K562 (cell line): ENCODE data around the gene OR2L5. TPM values are rescaled to one million over a fixed set of nuclear protein-coding genes. Genes with fewer than 3 reads are reported as not detected.

Source experiments
- ATAC-seq: fragments of 200-7000 bp; cut with Tn5 transposase; 3 replicates; pipeline ENCODE4 v1.9.1; 2020; ENCODE audit warnings: moderate library complexity
- BruUV-seq: library from RNA; stranded (reverse); fragments of 400-500 nt; replicated peaks from 2 replicates; lab custom pipeline; 2021; lab: Mats Ljungman, UMichigan
- CTCF ChIA-PET: fragments of 300-600 bp; formaldehyde crosslinking; extraction: SDS; loops from one replicate; lab custom pipeline; 2021; ENCODE audit warnings: low intra/inter-chr PET ratio; lab: Yijun Ruan, JAX
- POLR2A ChIA-PET: fragments of 300-600, 350-650 bp; sonication (Branson Sonifier 250); formaldehyde crosslinking; extraction: SDS; loops from one replicate; lab custom pipeline; 2021; ENCODE audit warnings: antibody characterized with exemption, inconsistent platforms; lab: Yijun Ruan, JAX
- DNase-seq, 4 experiments: peaks; one replicate each; pipeline versions ENCODE4 v3.0.0 to v3.0.0-alpha.2; 2011 to 2018; ENCODE audit warnings: low spot score in 3 of 4, mixed read lengths in 3 of 4; ENCODE audit errors: extremely low read depth in 1 of 4
- FAIRE-seq: peaks from 2 replicates; lab custom pipeline; 2011; peaks lifted over from hg19 to GRCh38; lab: Jason Lieb, UNC
- H2AFZ ChIP-seq: 2 replicates; pipeline ENCODE4 v1.6.0; 2011; ENCODE audit warnings: low read depth, low read length, control low read depth, inconsistent platforms
- H3K27ac ChIP-seq: fragments of 200-600 bp; 3 replicates; pipeline ENCODE4 v1.8.0; 2011; ENCODE audit warnings: low read depth, mild to moderate bottlenecking, control low read depth, inconsistent platforms, low read length, moderate library complexity, mixed read lengths; ENCODE audit errors: extremely low read depth
- H3K27me3 ChIP-seq, 2 experiments: fragments of 300-600 bp in 1 of 2; 2 replicates in 1 of 2; 3 replicates in 1 of 2; pipeline versions ENCODE4 v1.6.0 to v1.8.0; 2011; ENCODE audit warnings: inconsistent platforms in 2 of 2, low read length in 2 of 2, mild to moderate bottlenecking in 1 of 2, mixed read lengths in 1 of 2, moderate library complexity in 1 of 2; ENCODE audit not compliant: control insufficient read depth in 2 of 2, insufficient read depth in 2 of 2
- H3K36me3 ChIP-seq: fragments of 300-600 bp; 3 replicates; pipeline ENCODE4 v1.8.0; 2011; ENCODE audit warnings: mild to moderate bottlenecking, low read length, inconsistent platforms; ENCODE audit not compliant: control insufficient read depth, insufficient read depth
- H3K4me1 ChIP-seq, 2 experiments: fragments of 200-600 bp in 1 of 2; replicated peaks in 1 of 2; 2 replicates in 1 of 2; 3 replicates in 1 of 2; pipeline versions ENCODE4 v1.5.1 to v1.8.0; 2011; ENCODE audit warnings: inconsistent platforms in 2 of 2, low read length in 2 of 2, mild to moderate bottlenecking in 1 of 2, mixed read lengths in 1 of 2, moderate library complexity in 1 of 2; ENCODE audit not compliant: control insufficient read depth in 2 of 2, insufficient read depth in 2 of 2
- H3K4me2 ChIP-seq: 2 replicates; pipeline ENCODE4 v1.6.1; 2011; ENCODE audit warnings: low read length, control low read depth, inconsistent platforms, mixed read lengths; ENCODE audit not compliant: insufficient read depth
- H3K4me3 ChIP-seq: fragments of 200-600 bp; sonication (generic), shearing (Covaris generic); 2 replicates; pipeline ENCODE4 v1.5.1; 2016; ENCODE audit warnings: control low read depth, inconsistent platforms
- H3K79me2 ChIP-seq: fragments of 200-600 bp; 3 replicates; pipeline ENCODE4 v1.8.0; 2011; ENCODE audit warnings: low read length, inconsistent platforms; ENCODE audit not compliant: control insufficient read depth, insufficient read depth
- H3K9ac ChIP-seq, 2 experiments: 2 replicates each; pipeline versions ENCODE4 v1.6.0 to v1.6.1; 2011; ENCODE audit warnings: low read depth in 2 of 2, low read length in 2 of 2, control low read depth in 1 of 2, inconsistent platforms in 1 of 2, mild to moderate bottlenecking in 1 of 2, mixed read lengths in 1 of 2; ENCODE audit not compliant: insufficient read depth in 1 of 2
- H3K9me1 ChIP-seq: one replicate; pipeline ENCODE4 v1.6.0; 2011; ENCODE audit warnings: inconsistent platforms, mild to moderate bottlenecking, low read length, moderate library complexity; ENCODE audit not compliant: control insufficient read depth, insufficient read depth
- H3K9me3 ChIP-seq: replicated peaks from 2 replicates; pipeline ENCODE4 v1.5.1; 2011; ENCODE audit warnings: low read depth, low read length, inconsistent platforms; ENCODE audit not compliant: control insufficient read depth, insufficient read depth
- H4K20me1 ChIP-seq: replicated peaks from 2 replicates; pipeline ENCODE4 v1.6.1; 2011; ENCODE audit warnings: low read length, inconsistent platforms, mixed read lengths; ENCODE audit not compliant: control insufficient read depth, insufficient read depth
- ERF ChIP-seq: fragments of 450-650 bp; formaldehyde crosslinking; IDR thresholded peaks from 2 replicates; pipeline ENCODE4 v1.4.0; 2020; ENCODE audit warnings: mild to moderate bottlenecking, mixed read lengths
- TRIM28 ChIP-seq: fragments of 450-650 bp; IDR thresholded peaks from 2 replicates; pipeline ENCODE4 v1.6.1; 2017
- WGBS: fragments of 100-300 bp; shearing (Covaris generic); methylation state at CpG from one replicate; pipeline ENCODE4 v1.1.6; 2016; ENCODE audit warnings: low coverage, mixed read lengths; ENCODE audit not compliant: insufficient coverage; ENCODE audit errors: missing lambda C conversion rate; 5-methylcytosine and 5-hydroxymethylcytosine counted together
- in situ Hi-C: fragments of 300-500 bp; cut with MboI; formaldehyde crosslinking; loops from 4 replicates; pipeline ENCODE4 v1.15.0; 2018; ENCODE audit warnings: inconsistent platforms, mixed read lengths
- intact Hi-C: fragments of 100-400 bp; cut with micrococcal nuclease; formaldehyde crosslinking; loops from 2 replicates; pipeline ENCODE4 v1.14.2; 2022
- polyA plus RNA-seq, 8 experiments: library from polyadenylated mRNA; depleted of rRNA in 4 of 8; stranded (reverse) in 5 of 8; unstranded in 3 of 8; fragments of >200 nt; fragmentation: Nextera tagmentation in 2 of 8; fragmentation: Illumina TruSeq in 1 of 8; extraction: Ambion mirVana in 2 of 8; extraction: Trizol in 1 of 8; gene quantifications; 2 replicates each; pipeline versions ENCODE4 v1.2.1 to v1.2.3, GENCODE V29; 2011 to 2014; ENCODE audit warnings: inconsistent platforms in 1 of 8, missing spikeins in 1 of 8
- total RNA-seq, 7 experiments: library from RNA; depleted of rRNA in 6 of 7; stranded (reverse); fragments of >200 nt in 6 of 7; fragmentation: Illumina TruSeq in 2 of 7; extraction: Trizol in 2 of 7; gene quantifications; 2 replicates each; pipeline versions ENCODE4 v1.2.1 to v1.2.3, GENCODE V29; 2011 to 2021; ENCODE audit warnings: low replicate concordance in 1 of 7
- TF ChIP-seq, protein P1 (sequence below): fragments of 250-450 bp; sonication (Bioruptor Pico); IDR thresholded peaks from 2 replicates; pipeline ENCODE4 v1.4.0; 2020; ENCODE audit warnings: mild to moderate bottlenecking, moderate library complexity
- TF ChIP-seq, protein P2 (sequence below): fragments of 250-450 bp; sonication (Bioruptor Pico); IDR thresholded peaks from 2 replicates; pipeline ENCODE4 v1.5.0; 2020; ENCODE audit warnings: mild to moderate bottlenecking

Gene OR2L5
- total and polyA plus RNA-seq, 9 of the 15 experiments (the other 6 are each of a cell fraction or from before 2014, with no cell fraction given) = 0.03 TPM; not detected in 8

DNA sequence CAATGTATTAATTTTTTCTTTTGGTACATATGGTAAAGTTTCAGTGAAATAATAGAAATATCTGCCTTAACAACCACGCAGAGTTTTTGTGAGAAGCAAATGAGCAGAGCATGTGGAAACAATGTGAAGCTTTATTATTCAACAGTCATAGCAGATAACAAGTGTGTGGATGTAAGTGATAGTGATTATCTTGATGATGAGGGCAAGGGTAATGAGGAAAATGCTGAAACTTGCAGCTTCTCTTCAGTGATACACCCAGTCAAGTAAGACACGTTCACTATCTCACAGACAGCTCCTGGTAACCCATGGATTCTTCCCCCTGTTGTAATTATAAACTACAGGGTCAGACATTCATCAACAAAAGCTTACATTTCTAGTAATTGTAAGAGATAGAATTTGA, 14.6 kb upstream of the OR2L5 start:
- 0% methylated on average over 2 of the region's 2 CpGs for WGBS
- CTCF ChIA-PET = no interaction called here
- H3K27ac ChIP-seq = no peak overlapping the region
- no peaks in the 10 kb centered on the region for H3K36me3 ChIP-seq
- no peaks in the 10 kb centered on the region for H3K9me1 ChIP-seq
- H3K79me2 ChIP-seq = no peaks in the 10 kb centered on the region
- no TSS peak for BruUV-seq
- DNase-seq (no peak), ATAC-seq (no peak), FAIRE-seq (no peak)
- TF ChIP-seq TRIM28 (no peak), ERF (CRISPR knock-in tag) (no peak)
- TF ChIP-seq, protein P1, sequence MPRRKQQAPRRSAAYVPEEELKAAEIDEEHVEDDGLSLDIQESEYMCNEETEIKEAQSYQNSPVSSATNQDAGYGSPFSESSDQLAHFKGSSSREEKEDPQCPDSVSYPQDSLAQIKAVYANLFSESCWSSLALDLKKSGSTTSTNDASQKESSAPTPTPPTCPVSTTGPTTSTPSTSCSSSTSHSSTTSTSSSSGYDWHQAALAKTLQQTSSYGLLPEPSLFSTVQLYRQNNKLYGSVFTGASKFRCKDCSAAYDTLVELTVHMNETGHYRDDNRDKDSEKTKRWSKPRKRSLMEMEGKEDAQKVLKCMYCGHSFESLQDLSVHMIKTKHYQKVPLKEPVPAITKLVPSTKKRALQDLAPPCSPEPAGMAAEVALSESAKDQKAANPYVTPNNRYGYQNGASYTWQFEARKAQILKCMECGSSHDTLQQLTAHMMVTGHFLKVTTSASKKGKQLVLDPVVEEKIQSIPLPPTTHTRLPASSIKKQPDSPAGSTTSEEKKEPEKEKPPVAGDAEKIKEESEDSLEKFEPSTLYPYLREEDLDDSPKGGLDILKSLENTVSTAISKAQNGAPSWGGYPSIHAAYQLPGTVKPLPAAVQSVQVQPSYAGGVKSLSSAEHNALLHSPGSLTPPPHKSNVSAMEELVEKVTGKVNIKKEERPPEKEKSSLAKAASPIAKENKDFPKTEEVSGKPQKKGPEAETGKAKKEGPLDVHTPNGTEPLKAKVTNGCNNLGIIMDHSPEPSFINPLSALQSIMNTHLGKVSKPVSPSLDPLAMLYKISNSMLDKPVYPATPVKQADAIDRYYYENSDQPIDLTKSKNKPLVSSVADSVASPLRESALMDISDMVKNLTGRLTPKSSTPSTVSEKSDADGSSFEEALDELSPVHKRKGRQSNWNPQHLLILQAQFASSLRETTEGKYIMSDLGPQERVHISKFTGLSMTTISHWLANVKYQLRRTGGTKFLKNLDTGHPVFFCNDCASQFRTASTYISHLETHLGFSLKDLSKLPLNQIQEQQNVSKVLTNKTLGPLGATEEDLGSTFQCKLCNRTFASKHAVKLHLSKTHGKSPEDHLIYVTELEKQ (CRISPR knock-in tag) = no peak
- TF ChIP-seq, protein P2, sequence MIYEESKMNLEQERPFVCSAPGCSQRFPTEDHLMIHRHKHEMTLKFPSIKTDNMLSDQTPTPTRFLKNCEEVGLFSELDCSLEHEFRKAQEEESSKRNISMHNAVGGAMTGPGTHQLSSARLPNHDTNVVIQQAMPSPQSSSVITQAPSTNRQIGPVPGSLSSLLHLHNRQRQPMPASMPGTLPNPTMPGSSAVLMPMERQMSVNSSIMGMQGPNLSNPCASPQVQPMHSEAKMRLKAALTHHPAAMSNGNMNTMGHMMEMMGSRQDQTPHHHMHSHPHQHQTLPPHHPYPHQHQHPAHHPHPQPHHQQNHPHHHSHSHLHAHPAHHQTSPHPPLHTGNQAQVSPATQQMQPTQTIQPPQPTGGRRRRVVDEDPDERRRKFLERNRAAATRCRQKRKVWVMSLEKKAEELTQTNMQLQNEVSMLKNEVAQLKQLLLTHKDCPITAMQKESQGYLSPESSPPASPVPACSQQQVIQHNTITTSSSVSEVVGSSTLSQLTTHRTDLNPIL = no peak
- H3K9me3 ChIP-seq = no peaks in the 10 kb centered on the region; the same call in none of the 2 replicates
- POLR2A ChIA-PET = no interaction called here
- no peak overlapping the region for H3K4me2 ChIP-seq
- H2AFZ ChIP-seq = no peak overlapping the region
- H3K27me3 ChIP-seq = no peaks in the 10 kb centered on the region
- no peak overlapping the region for H3K4me3 ChIP-seq
- intact Hi-C loops (no loop called here), in situ Hi-C loops (no loop called here)
- H3K9ac ChIP-seq = no peak overlapping the region
- no peaks in the 10 kb centered on the region for H4K20me1 ChIP-seq
- no peaks in the 10 kb centered on the region for H3K4me1 ChIP-seq
